HCT116 (cell line): ENCODE measurements around the gene ZEB1. TPM values are rescaled to one million over a fixed set of nuclear protein-coding genes. Genes with fewer than 3 reads are reported as not detected.

Experiments used
- ATAC-seq: fragments of 200-7000 bp; cut with Tn5 transposase; 2 replicates; pipeline ENCODE4 v1.9.1; 2020; ENCODE audit warnings: mild to moderate bottlenecking, moderate library complexity
- BruUV-seq: library from RNA; stranded (reverse); fragments of 400-500 nt; replicated peaks from 2 replicates; lab custom pipeline; 2021; lab: Mats Ljungman, UMichigan
- CTCF ChIA-PET: fragments of 300-600 bp; sonication (Branson Sonifier 250); formaldehyde crosslinking; loops from one replicate; lab custom pipeline; 2021; ENCODE audit warnings: antibody characterized with exemption; lab: Charles Lee
- POLR2A ChIA-PET: fragments of 300-600, 350-600 bp; sonication (Branson Sonifier 250); formaldehyde crosslinking; loops from one replicate; lab custom pipeline; 2021; ENCODE audit warnings: antibody characterized with exemption; lab: Charles Lee
- RAD21 ChIA-PET, 2 experiments: fragments of 300-600 bp; sonication (Branson Sonifier 250); formaldehyde crosslinking; loops; one replicate each; lab custom pipeline; 2023; ENCODE audit warnings: low total read pairs in 2 of 2; ENCODE audit not compliant: uncharacterized antibody in 2 of 2, unreplicated experiment in 2 of 2, low non-redundant PET in 1 of 2; lab: Charles Lee
- DNase-seq: peaks from one replicate; pipeline ENCODE4 v3.0.0-alpha.2; 2010; ENCODE audit warnings: low read depth, low spot score
- H2AFZ ChIP-seq: fragments of 200-600 bp; shearing (Covaris generic), sonication (generic); 2 replicates; pipeline ENCODE4 v1.6.1; 2017; ENCODE audit warnings: low read depth, mixed run types, mixed read lengths, antibody characterized with exemption, low read length; ENCODE audit not compliant: poor library complexity, severe bottlenecking
- H3K27ac ChIP-seq: 2 replicates; pipeline ENCODE4 v1.5.1; 2012; ENCODE audit warnings: low read depth, low read length
- H3K27me3 ChIP-seq: fragments of 200-600 bp; sonication (generic); 2 replicates; pipeline ENCODE4 v1.6.1; 2016; ENCODE audit warnings: mixed run types, low read length, mixed read lengths; ENCODE audit not compliant: insufficient read depth
- H3K36me3 ChIP-seq, 2 experiments: fragments of 200-500 bp in 1 of 2; fragments of 200-600 bp in 1 of 2; sonication (Bioruptor generic) in 1 of 2; sonication (generic) in 1 of 2; 2 replicates each; pipeline versions ENCODE4 v1.5.1 to v1.6.1; 2014 to 2016; ENCODE audit warnings: low read length in 2 of 2, inconsistent platforms in 1 of 2, mixed read lengths in 1 of 2, mixed run types in 1 of 2; ENCODE audit not compliant: insufficient read depth in 2 of 2, control insufficient read depth in 1 of 2
- H3K4me1 ChIP-seq, 2 experiments: fragments of 200-600 bp in 1 of 2; sonication (generic) in 1 of 2; 2 replicates each; pipeline versions ENCODE4 v1.5.1 to v1.6.1; 2012 to 2017; ENCODE audit warnings: low read length in 2 of 2, inconsistent platforms in 1 of 2, mild to moderate bottlenecking in 1 of 2, mixed read lengths in 1 of 2, mixed run types in 1 of 2, moderate library complexity in 1 of 2; ENCODE audit not compliant: insufficient read depth in 2 of 2, control insufficient read depth in 1 of 2
- H3K4me2 ChIP-seq: fragments of 200-600 bp; sonication (generic); 2 replicates; pipeline ENCODE4 v1.6.1; 2017; ENCODE audit warnings: mixed run types, low read length, mixed read lengths
- H3K4me3 ChIP-seq, 2 experiments: fragments of 200-600 bp in 1 of 2; sonication (generic) in 1 of 2; replicated peaks in 1 of 2; 2 replicates each; pipeline ENCODE4 v1.5.1; 2011 to 2016; ENCODE audit warnings: low read length in 2 of 2, control low read depth in 1 of 2, low read depth in 1 of 2, mild to moderate bottlenecking in 1 of 2, mixed read lengths in 1 of 2, mixed run types in 1 of 2
- H3K79me2 ChIP-seq: fragments of 200-600 bp; sonication (generic); 2 replicates; pipeline ENCODE4 v1.6.1; 2017; ENCODE audit warnings: mild to moderate bottlenecking, mixed run types, low read length, moderate library complexity, mixed read lengths; ENCODE audit not compliant: insufficient read depth
- H3K9ac ChIP-seq: fragments of 200-600 bp; sonication (generic); 2 replicates; pipeline ENCODE4 v1.6.1; 2016; ENCODE audit warnings: low read length, mixed read lengths
- H3K9me2 ChIP-seq: fragments of 200-600 bp; sonication (generic), shearing (Covaris generic); 2 replicates; pipeline ENCODE4 v1.6.1; 2017; ENCODE audit warnings: mixed run types, mild to moderate bottlenecking, moderate library complexity; ENCODE audit not compliant: insufficient read depth
- H3K9me3 ChIP-seq, 2 experiments: fragments of 200-500 bp in 1 of 2; fragments of 200-600 bp in 1 of 2; sonication (Bioruptor generic) in 1 of 2; sonication (generic) in 1 of 2; 2 replicates each; pipeline ENCODE4 v1.6.1; 2014 to 2017; ENCODE audit warnings: low read length in 2 of 2, mixed read lengths in 2 of 2, inconsistent platforms in 1 of 2, low read depth in 1 of 2, mild to moderate bottlenecking in 1 of 2, mixed run types in 1 of 2, moderate library complexity in 1 of 2; ENCODE audit not compliant: control insufficient read depth in 1 of 2, insufficient read depth in 1 of 2
- H4K20me1 ChIP-seq: fragments of 200-600 bp; sonication (generic), shearing (Covaris generic); 2 replicates; pipeline ENCODE4 v1.6.1; 2017; ENCODE audit warnings: mixed run types, mild to moderate bottlenecking, moderate library complexity; ENCODE audit not compliant: insufficient read depth
- CBX3 ChIP-seq: IDR thresholded peaks from 2 replicates; pipeline ENCODE4 v1.6.1; 2012; ENCODE audit warnings: low read depth
- CEBPB ChIP-seq: IDR thresholded peaks from 2 replicates; pipeline ENCODE4 v1.6.1; 2012; ENCODE audit warnings: low read depth
- ELF1 ChIP-seq: IDR thresholded peaks from 2 replicates; pipeline ENCODE4 v1.6.1; 2012; ENCODE audit warnings: low read depth, borderline replicate concordance
- EZH2 ChIP-seq: fragments of 200-600 bp; sonication (generic); IDR thresholded peaks from 2 replicates; pipeline ENCODE4 v1.6.1; 2017; ENCODE audit warnings: antibody characterized with exemption, mixed run types
- EZH2phosphoT487 ChIP-seq: fragments of 200-600 bp; IDR thresholded peaks from 2 replicates; pipeline ENCODE4 v1.6.1; 2018; ENCODE audit warnings: antibody characterized with exemption, borderline replicate concordance
- FOSL1 ChIP-seq: IDR thresholded peaks from 2 replicates; pipeline ENCODE4 v1.6.1; 2012; ENCODE audit warnings: low read depth
- JUND ChIP-seq: IDR thresholded peaks from 2 replicates; pipeline ENCODE4 v1.6.1; 2012
- POLR2A ChIP-seq: IDR thresholded peaks from 2 replicates; pipeline ENCODE4 v1.7.0; 2011; ENCODE audit warnings: borderline replicate concordance; ENCODE audit not compliant: insufficient read depth, insufficient read length; ENCODE audit errors: extremely low read depth
- POLR2AphosphoS5 ChIP-seq: IDR thresholded peaks from 2 replicates; pipeline ENCODE4 v1.6.1; 2011; ENCODE audit warnings: mild to moderate bottlenecking, low read depth, low read length, moderate library complexity
- SIN3A ChIP-seq: IDR thresholded peaks from 2 replicates; pipeline ENCODE4 v1.6.1; 2012; ENCODE audit warnings: low read depth
- SRF ChIP-seq: IDR thresholded peaks from 2 replicates; pipeline ENCODE4 v1.6.1; 2012; ENCODE audit warnings: low read depth
- TCF7L2 ChIP-seq: IDR thresholded peaks from 2 replicates; pipeline ENCODE4 v1.7.0; 2011; ENCODE audit warnings: borderline replicate concordance, inconsistent platforms; ENCODE audit not compliant: insufficient read depth, insufficient read length; ENCODE audit errors: extremely low read depth
- ZFX ChIP-seq: fragments of 450-650 bp; IDR thresholded peaks from 2 replicates; pipeline ENCODE4 v1.6.1; 2017
- ZNF274 ChIP-seq: fragments of 200-500 bp; sonication (Bioruptor generic); IDR thresholded peaks from 2 replicates; pipeline ENCODE4 v1.6.1; 2014; ENCODE audit warnings: mild to moderate bottlenecking, low read depth, low read length, inconsistent platforms
- intact Hi-C: fragments of 100-400 bp; cut with micrococcal nuclease; formaldehyde crosslinking; loops from 2 replicates; pipeline ENCODE4 v1.10.0; 2022
- total RNA-seq: library from RNA; stranded (reverse); gene quantifications from one replicate; pipeline ENCODE4 v1.2.1, GENCODE V29; 2021; ENCODE audit not compliant: unreplicated experiment
- TF ChIP-seq, protein P1 (sequence below): IDR thresholded peaks from 2 replicates; pipeline ENCODE4 v1.6.1; 2012
- TF ChIP-seq, protein P2 (sequence below): IDR thresholded peaks from 2 replicates; pipeline ENCODE4 v1.6.1; 2012; ENCODE audit warnings: low read depth
- TF ChIP-seq, protein P3 (sequence below), 3 experiments: fragments of 200-600 bp in 1 of 3; sonication (generic) in 1 of 3; IDR thresholded peaks in 2 of 3; conservative IDR thresholded peaks in 1 of 3; 2 replicates each; pipeline ENCODE4 v1.5.1; 2012 to 2017; ENCODE audit warnings: low read depth in 2 of 3, low read length in 2 of 3, antibody characterized with exemption in 1 of 3, borderline replicate concordance in 1 of 3, control low read depth in 1 of 3, mild to moderate bottlenecking in 1 of 3, mixed read lengths in 1 of 3, mixed run types in 1 of 3, moderate library complexity in 1 of 3; ENCODE audit not compliant: insufficient read depth in 1 of 3

ZEB1 gene
- total RNA-seq, 1 experiment from 2014 or later: 3.4 TPM

DNA sequence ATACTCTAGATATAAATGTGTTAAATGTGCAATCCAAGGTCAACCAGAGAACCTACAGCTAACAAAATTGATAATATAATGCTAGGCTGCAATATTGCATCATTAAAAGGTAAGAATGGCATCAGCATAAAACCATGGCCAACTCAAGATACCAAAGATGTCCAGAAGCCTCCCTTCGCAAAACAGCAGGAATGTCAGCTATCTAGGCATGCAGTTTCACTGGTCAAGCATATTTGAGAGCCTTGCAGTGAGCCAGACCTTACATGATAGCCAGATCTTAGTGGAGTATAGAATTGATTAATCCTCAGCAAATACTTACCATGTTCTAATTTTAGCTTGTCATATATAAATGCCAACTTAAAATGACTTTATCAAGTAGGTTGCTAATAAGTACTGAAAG, 138.8 kb downstream of the ZEB1 start:
- TF ChIP-seq CEBPB: no peak
- TF ChIP-seq POLR2A: no peak
- no peak for TF ChIP-seq CBX3
- no peak for TF ChIP-seq FOSL1
- TF ChIP-seq, protein P1, sequence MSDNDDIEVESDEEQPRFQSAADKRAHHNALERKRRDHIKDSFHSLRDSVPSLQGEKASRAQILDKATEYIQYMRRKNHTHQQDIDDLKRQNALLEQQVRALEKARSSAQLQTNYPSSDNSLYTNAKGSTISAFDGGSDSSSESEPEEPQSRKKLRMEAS: no peak
- TF ChIP-seq POLR2AphosphoS5: no peak
- TF ChIP-seq EZH2phosphoT487: no peak
- TF ChIP-seq SRF: no peak
- ATAC-seq: no peak
- H3K9me2 ChIP-seq: no peaks in the 10 kb centered on the region
- intact Hi-C loops: no loop called here
- H3K36me3 ChIP-seq: no peaks in the 10 kb centered on the region
- CTCF ChIA-PET: interaction anchor here (2.5 kb wide), 1 partner anchor 10 kb away, joined by 13 read pairs; no protein-coding TSS in a partner anchor
- no peak overlapping the region for H3K27ac ChIP-seq
- H3K27me3 ChIP-seq: no peaks in the 10 kb centered on the region
- DNase-seq: no peak
- H3K4me1 ChIP-seq: no peaks in the 10 kb centered on the region
- H4K20me1 ChIP-seq: no peaks in the 10 kb centered on the region
- no peak overlapping the region for H3K4me3 ChIP-seq
- H2AFZ ChIP-seq: no peak overlapping the region
- no peak overlapping the region for H3K4me2 ChIP-seq
- H3K79me2 ChIP-seq: no peaks in the 10 kb centered on the region
- BruUV-seq: no TSS peak
- RAD21 ChIA-PET: no interaction called here
- H3K9me3 ChIP-seq: no peaks in the 10 kb centered on the region; a peak in 1 of 4 replicates
- H3K9ac ChIP-seq: no peak overlapping the region
- POLR2A ChIA-PET: no interaction called here

DNA sequence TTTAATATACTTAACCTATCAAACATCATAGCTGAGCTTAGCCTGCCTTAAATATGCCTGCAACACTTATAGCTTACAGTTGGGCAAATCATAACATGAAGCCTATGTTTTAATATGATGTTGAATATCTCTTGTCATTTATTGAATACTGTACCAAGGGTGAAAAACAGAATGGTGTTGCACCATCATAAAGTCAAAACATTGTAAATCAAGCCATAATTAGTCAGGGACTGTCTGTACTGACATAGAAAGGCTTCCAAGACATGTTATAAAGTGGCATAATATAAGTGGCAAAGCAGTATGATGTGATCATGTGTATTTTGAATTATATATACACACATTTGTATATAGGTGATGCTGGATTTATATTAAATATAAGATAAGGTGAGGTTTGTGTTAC, 140.0 kb downstream of the ZEB1 start:
- Histone ChIP-seq H3K4me1 (no peaks in the 10 kb centered on the region), H3K4me2 (no peak overlapping the region), H3K9me3 (no peaks in the 10 kb centered on the region; a peak in 1 of 4 replicates), H4K20me1 (no peaks in the 10 kb centered on the region), H3K79me2 (no peaks in the 10 kb centered on the region), H3K9ac (no peak overlapping the region), H3K36me3 (no peaks in the 10 kb centered on the region), H2AFZ (no peak overlapping the region), H3K27me3 (no peaks in the 10 kb centered on the region), H3K27ac (no peak overlapping the region), H3K9me2 (no peaks in the 10 kb centered on the region), H3K4me3 (no peak overlapping the region)
- no peak for DNase-seq
- TF ChIP-seq ELF1: no peak
- TF ChIP-seq ZNF274: no peak
- TF ChIP-seq CBX3: no peak
- TF ChIP-seq POLR2A: no peak
- TF ChIP-seq SRF: no peak
- TF ChIP-seq, protein P2, sequence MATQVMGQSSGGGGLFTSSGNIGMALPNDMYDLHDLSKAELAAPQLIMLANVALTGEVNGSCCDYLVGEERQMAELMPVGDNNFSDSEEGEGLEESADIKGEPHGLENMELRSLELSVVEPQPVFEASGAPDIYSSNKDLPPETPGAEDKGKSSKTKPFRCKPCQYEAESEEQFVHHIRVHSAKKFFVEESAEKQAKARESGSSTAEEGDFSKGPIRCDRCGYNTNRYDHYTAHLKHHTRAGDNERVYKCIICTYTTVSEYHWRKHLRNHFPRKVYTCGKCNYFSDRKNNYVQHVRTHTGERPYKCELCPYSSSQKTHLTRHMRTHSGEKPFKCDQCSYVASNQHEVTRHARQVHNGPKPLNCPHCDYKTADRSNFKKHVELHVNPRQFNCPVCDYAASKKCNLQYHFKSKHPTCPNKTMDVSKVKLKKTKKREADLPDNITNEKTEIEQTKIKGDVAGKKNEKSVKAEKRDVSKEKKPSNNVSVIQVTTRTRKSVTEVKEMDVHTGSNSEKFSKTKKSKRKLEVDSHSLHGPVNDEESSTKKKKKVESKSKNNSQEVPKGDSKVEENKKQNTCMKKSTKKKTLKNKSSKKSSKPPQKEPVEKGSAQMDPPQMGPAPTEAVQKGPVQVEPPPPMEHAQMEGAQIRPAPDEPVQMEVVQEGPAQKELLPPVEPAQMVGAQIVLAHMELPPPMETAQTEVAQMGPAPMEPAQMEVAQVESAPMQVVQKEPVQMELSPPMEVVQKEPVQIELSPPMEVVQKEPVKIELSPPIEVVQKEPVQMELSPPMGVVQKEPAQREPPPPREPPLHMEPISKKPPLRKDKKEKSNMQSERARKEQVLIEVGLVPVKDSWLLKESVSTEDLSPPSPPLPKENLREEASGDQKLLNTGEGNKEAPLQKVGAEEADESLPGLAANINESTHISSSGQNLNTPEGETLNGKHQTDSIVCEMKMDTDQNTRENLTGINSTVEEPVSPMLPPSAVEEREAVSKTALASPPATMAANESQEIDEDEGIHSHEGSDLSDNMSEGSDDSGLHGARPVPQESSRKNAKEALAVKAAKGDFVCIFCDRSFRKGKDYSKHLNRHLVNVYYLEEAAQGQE: no peak
- no peak for TF ChIP-seq ZFX
- TF ChIP-seq SIN3A: no peak
- TF ChIP-seq FOSL1: no peak
- no peak for TF ChIP-seq CEBPB
- no peak for TF ChIP-seq TCF7L2
- TF ChIP-seq, protein P3, sequence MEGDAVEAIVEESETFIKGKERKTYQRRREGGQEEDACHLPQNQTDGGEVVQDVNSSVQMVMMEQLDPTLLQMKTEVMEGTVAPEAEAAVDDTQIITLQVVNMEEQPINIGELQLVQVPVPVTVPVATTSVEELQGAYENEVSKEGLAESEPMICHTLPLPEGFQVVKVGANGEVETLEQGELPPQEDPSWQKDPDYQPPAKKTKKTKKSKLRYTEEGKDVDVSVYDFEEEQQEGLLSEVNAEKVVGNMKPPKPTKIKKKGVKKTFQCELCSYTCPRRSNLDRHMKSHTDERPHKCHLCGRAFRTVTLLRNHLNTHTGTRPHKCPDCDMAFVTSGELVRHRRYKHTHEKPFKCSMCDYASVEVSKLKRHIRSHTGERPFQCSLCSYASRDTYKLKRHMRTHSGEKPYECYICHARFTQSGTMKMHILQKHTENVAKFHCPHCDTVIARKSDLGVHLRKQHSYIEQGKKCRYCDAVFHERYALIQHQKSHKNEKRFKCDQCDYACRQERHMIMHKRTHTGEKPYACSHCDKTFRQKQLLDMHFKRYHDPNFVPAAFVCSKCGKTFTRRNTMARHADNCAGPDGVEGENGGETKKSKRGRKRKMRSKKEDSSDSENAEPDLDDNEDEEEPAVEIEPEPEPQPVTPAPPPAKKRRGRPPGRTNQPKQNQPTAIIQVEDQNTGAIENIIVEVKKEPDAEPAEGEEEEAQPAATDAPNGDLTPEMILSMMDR (IDR thresholded peaks at IDR 0.05 in 2 of 3, conservative IDR thresholded peaks at IDR 0.05 in 1 of 3; ENCODE audit: borderline replicate concordance in 1 of 3, insufficient read depth in 1 of 3, low read depth in 2 of 3, low read length in 2 of 3): no peak
- TF ChIP-seq EZH2: no peak
- no peak for TF ChIP-seq JUND
- CTCF ChIA-PET: interaction anchor here (2.5 kb wide), 1 partner anchor 9 kb away, joined by 13 read pairs; no protein-coding TSS in a partner anchor
- POLR2A ChIA-PET: no interaction called here
- no peak for ATAC-seq
- BruUV-seq: no TSS peak
- RAD21 ChIA-PET: no interaction called here
- intact Hi-C loops: no loop called here
